Measurements from ENCODE around the gene CFAP52.

DNA sequence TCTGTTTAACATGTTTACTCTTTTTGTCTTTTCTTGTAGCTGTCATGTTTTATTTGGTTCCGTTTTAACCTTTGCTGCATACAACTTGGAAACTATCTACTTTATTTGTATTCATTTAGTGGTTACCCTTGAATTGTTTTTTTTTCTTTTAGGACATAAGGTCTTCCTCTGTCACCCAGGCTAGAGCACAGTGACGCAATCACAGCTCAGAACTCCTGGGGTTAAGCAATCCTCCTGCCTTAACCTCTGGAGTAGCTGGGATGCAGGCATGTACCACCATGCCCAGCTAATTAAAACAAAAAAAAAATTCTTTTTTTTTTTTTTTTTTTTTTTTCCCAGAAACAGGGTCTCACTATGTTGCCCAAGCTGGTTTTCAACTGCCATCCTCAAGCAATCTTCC lies 39.0 kb downstream of the CFAP52 start:
- TF ChIP-seq CTCF (IDR thresholded peaks at IDR 0.05; ENCODE audit: low read depth, low read length, missing input control): no peak
- no peak for TF ChIP-seq GABPA (IDR thresholded peaks at IDR 0.05 in 1 of 2, conservative IDR thresholded peaks at IDR 0.05 in 1 of 2)
- TF ChIP-seq FOXA2 (IDR thresholded peaks at IDR 0.05): no peak
- TF ChIP-seq TAF1 (conservative IDR thresholded peaks at IDR 0.05): no peak
- TF ChIP-seq MAX (IDR thresholded peaks at IDR 0.05): no peak
- TF ChIP-seq ATF3 (IDR thresholded peaks at IDR 0.05): no peak
- no peak for TF ChIP-seq YY1 (IDR thresholded peaks at IDR 0.05)
- TF ChIP-seq FOXA1 (IDR thresholded peaks at IDR 0.05): no peak
- TF ChIP-seq SP1 (IDR thresholded peaks at IDR 0.05): no peak
- TF ChIP-seq JUND (IDR thresholded peaks at IDR 0.05): no peak
- no peak for TF ChIP-seq REST (IDR thresholded peaks at IDR 0.05)
- TF ChIP-seq HNF4G (IDR thresholded peaks at IDR 0.05): no peak
- no peak for TF ChIP-seq NR2F2 (IDR thresholded peaks at IDR 0.05)
- TF ChIP-seq RAD21 (IDR thresholded peaks at IDR 0.05): no peak
